ENCODE measurements around the gene TBX18. TPM values are rescaled to one million over a fixed set of nuclear protein-coding genes. Genes with fewer than 3 reads are reported as not detected.

The TBX18 gene
- total RNA-seq, 4 donors from 2014 or later = 30.2 to 63.7 (median 41.0) TPM

GRCh38 chr6:84762220-84763002 lies 2.0 kb downstream of the TBX18 start:
- Histone ChIP-seq H3K27me3 (peaks cover 0 to 83% of the 10 kb centered on the region in 2 donors), H3K27ac (peak overlapping the region; percentile 39 to 95 (median 81))

GRCh38 chr6:84758486-84758885 lies 5.9 kb downstream of the TBX18 start:
- Histone ChIP-seq H3K9me3 (no peaks in the 10 kb centered on the region), H3K27ac (peak overlapping the region in 2 of 4 donors; percentile 51 to 70), H3K36me3 (no peaks in the 10 kb centered on the region), H3K4me3 (no peak overlapping the region), H3K4me1 (peaks cover 0 to 23% (median 0%) of the 10 kb centered on the region in 4 donors), H3K27me3 (peaks cover 0 to 43% of the 10 kb centered on the region in 2 donors)
- TF ChIP-seq CTCF (IDR thresholded peaks at IDR 0.05) (no peak), POLR2A (IDR thresholded peaks at IDR 0.05) (no peak), EP300 (IDR thresholded peaks at IDR 0.05) (no peak)
- no peak for DNase-seq (ENCODE audit: low spot score in 2 of 2)

More at GRCh38 chr6:84762220-84763002, 2.0 kb downstream of the TBX18 start:
- peaks cover 0 to 37% (median 6%) of the 10 kb centered on the region in 4 donors for H3K4me1 ChIP-seq
- H3K4me3 ChIP-seq = peak overlapping the region; percentile 42 to 82 (median 54)
- TF ChIP-seq POLR2A (IDR thresholded peaks at IDR 0.05) (no peak), CTCF (IDR thresholded peaks at IDR 0.05) (peak in 1 of 5 experiments; percentile 27)
- no peaks in the 10 kb centered on the region for H3K36me3 ChIP-seq
- DNase-seq (ENCODE audit: low spot score in 2 of 2) = peak in 1 of 2 donors; percentile 18
- no peaks in the 10 kb centered on the region for H3K9me3 ChIP-seq
- WGBS, 2 donors = 4 to 6% methylated on average over 20 to 39 of the region's 40 CpGs

GRCh38 chr6:84756877-84757276 lies 7.5 kb downstream of the TBX18 start:
- Histone ChIP-seq H3K27ac (peak overlapping the region in 2 of 4 donors; percentile 1 to 30), H3K27me3 (peaks cover 0 to 27% of the 10 kb centered on the region in 2 donors), H3K36me3 (no peaks in the 10 kb centered on the region), H3K9me3 (no peaks in the 10 kb centered on the region), H3K4me1 (peaks cover 0 to 29% (median 3%) of the 10 kb centered on the region in 4 donors), H3K4me3 (no peak overlapping the region)
- WGBS, 2 donors = 58 to 59% methylated on average over 6 of the region's 6 CpGs
- TF ChIP-seq EP300 (IDR thresholded peaks at IDR 0.05) (no peak), CTCF (IDR thresholded peaks at IDR 0.05) (no peak)
- DNase-seq (ENCODE audit: low spot score in 2 of 2) = no peak

DNA sequence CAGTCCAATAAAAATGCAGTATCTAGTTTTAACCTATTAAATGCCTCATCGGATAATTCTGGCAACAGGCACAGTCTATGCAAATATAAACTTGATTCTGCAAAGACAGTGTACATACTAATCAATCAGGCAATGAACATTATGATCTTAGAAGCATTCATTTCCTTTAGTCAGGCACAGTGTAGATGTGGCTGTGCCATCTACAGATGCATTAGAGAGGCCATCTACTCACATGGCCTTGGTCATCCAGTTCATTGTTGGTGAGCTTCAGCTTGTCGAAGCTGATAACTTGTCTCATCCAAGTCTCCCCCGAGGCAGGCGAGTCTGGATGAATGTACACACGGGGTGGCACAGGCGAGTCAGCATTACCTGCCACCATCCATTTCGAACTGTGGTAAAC lies 7.9 kb downstream of the TBX18 start:
- no peak for DNase-seq (ENCODE audit: low spot score in 2 of 2)
- 79 to 87% methylated on average over 7 of the region's 7 CpGs for WGBS, 2 donors
- no peak overlapping the region for H3K4me3 ChIP-seq
- no peaks in the 10 kb centered on the region for H3K9me3 ChIP-seq
- H3K27me3 ChIP-seq = peaks cover 0 to 23% of the 10 kb centered on the region in 2 donors
- TF ChIP-seq EP300 (IDR thresholded peaks at IDR 0.05) = no peak
- no peak for TF ChIP-seq POLR2A (IDR thresholded peaks at IDR 0.05)
- no peak for TF ChIP-seq CTCF (IDR thresholded peaks at IDR 0.05)
- no peaks in the 10 kb centered on the region for H3K36me3 ChIP-seq
- peaks cover 0 to 29% (median 3%) of the 10 kb centered on the region in 4 donors for H3K4me1 ChIP-seq
- H3K27ac ChIP-seq = peak overlapping the region in 2 of 4 donors; percentile 1 to 30

DNA sequence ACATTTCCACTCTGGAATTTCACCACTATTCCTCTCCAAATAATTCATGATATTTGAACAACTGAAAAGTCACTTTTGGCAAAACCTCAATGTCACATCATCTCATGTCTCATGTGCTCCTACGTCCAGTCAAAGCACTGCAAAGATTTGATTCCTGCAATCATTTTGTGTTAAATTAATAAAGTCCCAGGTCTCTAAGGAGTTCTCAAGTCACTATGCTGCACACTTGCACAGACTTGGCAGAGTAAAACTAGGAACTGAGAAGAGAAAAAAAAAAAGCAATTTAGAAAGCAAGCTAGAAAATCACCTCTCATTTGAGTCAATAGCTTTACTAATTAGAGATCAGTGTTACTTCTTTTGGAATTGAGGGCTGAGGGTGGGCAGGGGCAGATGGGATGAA lies 11.2 kb downstream of the TBX18 start:
- Histone ChIP-seq H3K9me3 (no peaks in the 10 kb centered on the region), H3K27ac (no peak overlapping the region), H3K4me3 (no peak overlapping the region), H3K4me1 (peaks cover 0 to 35% (median 3%) of the 10 kb centered on the region in 4 donors), H3K36me3 (no peaks in the 10 kb centered on the region), H3K27me3 (peaks cover 0 to 5% of the 10 kb centered on the region in 2 donors)
- no peak for TF ChIP-seq POLR2A (IDR thresholded peaks at IDR 0.05)
- TF ChIP-seq CTCF (IDR thresholded peaks at IDR 0.05) = no peak
- no peak for TF ChIP-seq EP300 (IDR thresholded peaks at IDR 0.05)
- 20 to 74% methylated on average over 1 of the region's 1 CpG for WGBS, 2 donors
- DNase-seq (ENCODE audit: low spot score in 2 of 2) = no peak
